ENCODE results near the gene NEK6. TPM values are rescaled to one million over a fixed set of nuclear protein-coding genes. Genes with fewer than 3 reads are reported as not detected.
A peak's percentile ranks its signal among the peaks of the same experiment; 100 is the strongest.

NEK6 gene
- total RNA-seq, 4 donors from 2014 or later = 14.1 to 21.9 (median 15.1) TPM

DNA sequence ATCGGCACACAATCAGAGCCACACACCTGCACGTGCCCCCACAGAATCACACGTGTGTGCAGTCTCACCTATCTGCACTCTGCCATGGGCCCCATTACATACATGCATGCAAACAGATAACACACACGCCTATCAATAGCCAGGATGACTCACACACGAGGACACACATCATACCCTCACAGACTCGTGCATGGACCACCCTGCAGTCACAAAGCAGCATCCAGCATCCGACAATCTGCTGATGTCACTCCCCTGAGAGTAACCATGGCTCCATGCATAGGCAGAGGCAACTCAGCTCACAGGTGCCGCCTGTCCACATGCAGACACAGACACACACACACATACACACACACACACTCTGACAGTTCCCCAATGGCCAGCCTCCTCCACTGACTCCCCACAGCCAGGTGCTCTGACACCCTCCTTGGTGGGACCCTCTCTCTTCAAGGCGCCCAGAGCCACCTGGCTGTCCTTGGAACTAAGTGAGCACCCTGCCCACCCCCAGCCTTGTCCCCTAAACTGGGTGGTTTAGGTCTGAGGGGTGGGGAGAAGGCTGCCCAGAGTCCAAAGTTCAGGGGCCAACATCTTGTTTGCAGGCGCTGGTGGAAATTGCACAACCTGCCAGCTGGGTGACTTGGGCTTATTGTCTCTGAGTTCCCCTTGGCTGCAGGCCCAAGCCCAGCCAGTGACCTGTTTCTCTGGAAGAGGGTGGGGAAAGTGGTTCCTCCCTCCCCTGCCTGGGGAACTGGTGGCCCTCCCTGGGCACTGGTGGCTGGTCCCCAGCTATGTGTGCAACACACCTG lies 34.6 kb upstream of the NEK6 start:
- no peaks in the 10 kb centered on the region for H3K27me3 ChIP-seq
- no peak overlapping the region for H3K4me3 ChIP-seq
- peaks cover 18 to 54% (median 36%) of the 10 kb centered on the region in 4 donors for H3K4me1 ChIP-seq
- intact Hi-C loops (cut with DNase I) = no loop called here
- H3K27ac ChIP-seq (replicated peaks in 1 of 4) = no peak overlapping the region
- H3K36me3 ChIP-seq = no peaks in the 10 kb centered on the region
- TF ChIP-seq POLR2AphosphoS5 (IDR thresholded peaks at IDR 0.05) (peak; percentile 4 to 29), EP300 (IDR thresholded peaks at IDR 0.05) (no peak)
- WGBS = 70% methylated on average over 6 of the region's 10 CpGs
- H3K9me3 ChIP-seq = no peaks in the 10 kb centered on the region
- DNase-seq (ENCODE audit: extremely low spot score) = no peak

DNA sequence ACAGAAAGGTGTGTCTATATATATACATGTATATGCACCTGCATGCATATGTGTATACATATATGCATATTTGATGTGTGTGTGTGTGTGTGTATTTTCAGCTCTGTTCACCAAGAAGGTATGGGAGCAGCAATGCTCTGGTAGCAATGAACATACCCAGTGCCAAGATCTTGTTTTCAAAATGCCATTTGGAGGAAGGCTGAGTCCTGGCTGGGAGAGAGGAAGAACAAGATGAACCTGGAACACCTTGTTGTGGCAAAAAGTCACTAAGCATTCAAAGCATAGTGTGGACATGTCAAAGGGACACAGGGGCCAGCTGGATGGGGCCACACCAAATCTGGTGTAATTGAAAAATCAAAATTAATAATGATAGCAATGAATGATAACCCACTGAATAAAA lies 31.8 kb upstream of the NEK6 start:
- H3K4me1 ChIP-seq = peaks cover 10 to 32% (median 21%) of the 10 kb centered on the region in 4 donors
- H3K27me3 ChIP-seq = peaks cover 0 to 6% (median 0%) of the 10 kb centered on the region in 4 donors
- intact Hi-C loops (cut with DNase I) = no loop called here
- no peak for DNase-seq (ENCODE audit: extremely low spot score)
- TF ChIP-seq EP300 (IDR thresholded peaks at IDR 0.05) = no peak
- TF ChIP-seq POLR2AphosphoS5 (IDR thresholded peaks at IDR 0.05) = no peak
- TF ChIP-seq, protein P1, sequence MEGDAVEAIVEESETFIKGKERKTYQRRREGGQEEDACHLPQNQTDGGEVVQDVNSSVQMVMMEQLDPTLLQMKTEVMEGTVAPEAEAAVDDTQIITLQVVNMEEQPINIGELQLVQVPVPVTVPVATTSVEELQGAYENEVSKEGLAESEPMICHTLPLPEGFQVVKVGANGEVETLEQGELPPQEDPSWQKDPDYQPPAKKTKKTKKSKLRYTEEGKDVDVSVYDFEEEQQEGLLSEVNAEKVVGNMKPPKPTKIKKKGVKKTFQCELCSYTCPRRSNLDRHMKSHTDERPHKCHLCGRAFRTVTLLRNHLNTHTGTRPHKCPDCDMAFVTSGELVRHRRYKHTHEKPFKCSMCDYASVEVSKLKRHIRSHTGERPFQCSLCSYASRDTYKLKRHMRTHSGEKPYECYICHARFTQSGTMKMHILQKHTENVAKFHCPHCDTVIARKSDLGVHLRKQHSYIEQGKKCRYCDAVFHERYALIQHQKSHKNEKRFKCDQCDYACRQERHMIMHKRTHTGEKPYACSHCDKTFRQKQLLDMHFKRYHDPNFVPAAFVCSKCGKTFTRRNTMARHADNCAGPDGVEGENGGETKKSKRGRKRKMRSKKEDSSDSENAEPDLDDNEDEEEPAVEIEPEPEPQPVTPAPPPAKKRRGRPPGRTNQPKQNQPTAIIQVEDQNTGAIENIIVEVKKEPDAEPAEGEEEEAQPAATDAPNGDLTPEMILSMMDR (IDR thresholded peaks at IDR 0.05) = no peak
- TF ChIP-seq POLR2A (IDR thresholded peaks at IDR 0.05; ENCODE audit: low read depth) = no peak
- no peak overlapping the region for H3K27ac ChIP-seq (replicated peaks in 1 of 4)
- no peak overlapping the region for H3K4me3 ChIP-seq
- H3K9me3 ChIP-seq = no peaks in the 10 kb centered on the region
- no peaks in the 10 kb centered on the region for H3K36me3 ChIP-seq

DNA sequence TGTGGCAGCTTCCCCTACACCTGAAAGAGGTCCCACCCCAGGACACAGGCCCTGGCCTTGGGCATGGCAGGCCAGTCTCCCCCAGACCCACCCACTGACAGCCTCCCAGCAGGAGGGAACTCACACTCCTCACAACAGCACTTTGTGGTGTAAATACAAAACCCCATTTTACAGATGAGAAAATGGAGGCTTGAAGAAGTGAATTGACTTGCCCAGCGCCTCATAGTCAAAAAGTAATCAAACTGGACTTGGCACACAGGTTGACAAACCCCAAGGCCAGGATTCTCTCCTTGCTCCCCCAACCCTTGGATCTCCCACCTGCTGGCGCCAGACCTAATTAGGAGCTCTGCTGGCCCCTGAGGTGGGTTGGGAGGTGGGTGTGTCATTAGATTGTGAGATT lies 29.2 kb upstream of the NEK6 start:
- H3K9me3 ChIP-seq = no peaks in the 10 kb centered on the region
- TF ChIP-seq POLR2AphosphoS5 (IDR thresholded peaks at IDR 0.05) (no peak), EP300 (IDR thresholded peaks at IDR 0.05) (no peak)
- TF ChIP-seq, protein P1 (IDR thresholded peaks at IDR 0.05) = no peak
- DNase-seq (ENCODE audit: extremely low spot score) = no peak
- 70% methylated on average over 2 of the region's 2 CpGs for WGBS
- no peak overlapping the region for H3K4me3 ChIP-seq
- intact Hi-C loops (cut with DNase I) = no loop called here
- no peak overlapping the region for H3K27ac ChIP-seq (replicated peaks in 1 of 4)
- peaks cover 0 to 7% (median 2%) of the 10 kb centered on the region in 4 donors for H3K4me1 ChIP-seq
- H3K27me3 ChIP-seq = peaks cover 0 to 6% (median 0%) of the 10 kb centered on the region in 4 donors
- H3K36me3 ChIP-seq = no peaks in the 10 kb centered on the region

DNA sequence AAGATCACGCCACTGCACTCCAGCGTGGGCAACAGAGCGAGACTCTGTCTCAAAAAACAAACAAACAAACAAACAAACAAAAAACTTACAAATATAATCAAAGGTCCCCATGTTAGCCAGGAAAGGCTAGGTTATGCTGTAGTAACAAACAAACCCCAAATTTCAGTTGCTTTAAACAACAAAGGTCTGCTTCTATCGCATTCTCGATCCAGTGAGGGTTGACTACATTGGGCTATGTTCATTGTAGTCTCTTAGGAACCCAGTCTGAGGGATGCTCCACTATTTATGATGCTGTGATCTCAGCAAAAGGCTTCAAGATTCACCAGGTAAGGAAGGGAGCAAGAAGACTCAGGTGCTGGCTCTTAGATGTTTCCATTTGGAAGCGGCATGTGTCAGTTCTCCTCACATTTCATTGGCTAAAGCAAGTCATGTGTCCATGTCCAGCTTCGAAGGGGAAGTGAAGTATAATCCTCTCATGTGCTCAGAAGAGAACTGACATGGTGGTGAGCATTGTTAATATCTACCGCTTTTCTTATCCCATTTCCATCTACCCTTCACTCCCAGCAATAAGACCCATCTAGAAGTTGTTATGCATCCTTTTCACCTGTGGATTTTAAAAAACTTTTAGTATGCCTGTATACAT lies 26.5 kb upstream of the NEK6 start:
- no peaks in the 10 kb centered on the region for H3K4me1 ChIP-seq
- no peak for DNase-seq (ENCODE audit: extremely low spot score)
- peaks cover 0 to 10% (median 3%) of the 10 kb centered on the region in 4 donors for H3K9me3 ChIP-seq
- H3K27ac ChIP-seq (replicated peaks in 1 of 4) = no peak overlapping the region
- no peak for TF ChIP-seq POLR2AphosphoS5 (IDR thresholded peaks at IDR 0.05)
- no peak for TF ChIP-seq POLR2A (IDR thresholded peaks at IDR 0.05; ENCODE audit: low read depth)
- TF ChIP-seq EP300 (IDR thresholded peaks at IDR 0.05) = no peak
- TF ChIP-seq, protein P1 (IDR thresholded peaks at IDR 0.05) = no peak
- H3K27me3 ChIP-seq = peaks cover 0 to 6% (median 0%) of the 10 kb centered on the region in 4 donors
- H3K4me3 ChIP-seq = no peak overlapping the region
- H3K36me3 ChIP-seq = no peaks in the 10 kb centered on the region
- intact Hi-C loops (cut with DNase I) = no loop called here
- 87% methylated on average over 8 of the region's 8 CpGs for WGBS

DNA sequence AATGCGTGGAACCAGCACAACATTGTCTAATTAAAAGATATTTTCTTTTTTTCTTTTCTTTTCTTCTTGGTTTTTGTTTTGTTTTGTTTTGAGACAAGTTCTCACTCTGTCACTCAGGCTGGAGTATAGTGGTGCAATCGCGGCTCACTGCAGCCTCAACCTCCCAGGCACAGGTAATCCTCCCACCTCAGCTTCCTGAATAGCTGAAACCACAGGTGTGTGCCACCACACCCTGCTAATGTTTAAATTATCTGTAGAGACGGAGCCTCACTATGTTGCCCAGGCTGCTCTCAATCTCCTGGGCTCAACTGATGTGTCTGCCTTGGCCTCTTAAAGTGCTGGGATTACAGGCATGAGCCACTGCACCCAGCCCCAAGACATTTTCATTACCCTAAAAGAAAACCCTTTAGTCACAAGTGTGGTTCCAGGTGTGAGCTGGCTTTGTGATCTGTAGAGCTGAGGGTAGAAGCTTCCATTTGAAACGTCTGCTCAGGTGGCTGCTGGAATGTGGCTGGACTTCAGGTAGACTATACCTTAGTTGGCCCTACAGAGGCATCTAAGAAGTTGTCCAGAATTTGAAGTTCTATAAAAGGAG lies 19.1 kb upstream of the NEK6 start:
- intact Hi-C loops (cut with DNase I) = no loop called here
- Histone ChIP-seq H3K27ac (replicated peaks in 1 of 4) (no peak overlapping the region), H3K4me3 (no peak overlapping the region), H3K27me3 (no peaks in the 10 kb centered on the region), H3K9me3 (peaks cover 0 to 10% (median 3%) of the 10 kb centered on the region in 4 donors), H3K4me1 (peaks cover 0 to 19% (median 5%) of the 10 kb centered on the region in 4 donors), H3K36me3 (no peaks in the 10 kb centered on the region)
- DNase-seq (ENCODE audit: extremely low spot score) = no peak
- TF ChIP-seq POLR2A (IDR thresholded peaks at IDR 0.05; ENCODE audit: low read depth) (no peak), POLR2AphosphoS5 (IDR thresholded peaks at IDR 0.05) (no peak), EP300 (IDR thresholded peaks at IDR 0.05) (no peak)
- TF ChIP-seq, protein P1 (IDR thresholded peaks at IDR 0.05) = no peak
- WGBS = 82% methylated on average over 5 of the region's 5 CpGs

All from esophagus muscularis mucosa (tissue), 4 donors.